ENCODE measurements around the gene ST6GAL2.

Gene ST6GAL2, protein sequence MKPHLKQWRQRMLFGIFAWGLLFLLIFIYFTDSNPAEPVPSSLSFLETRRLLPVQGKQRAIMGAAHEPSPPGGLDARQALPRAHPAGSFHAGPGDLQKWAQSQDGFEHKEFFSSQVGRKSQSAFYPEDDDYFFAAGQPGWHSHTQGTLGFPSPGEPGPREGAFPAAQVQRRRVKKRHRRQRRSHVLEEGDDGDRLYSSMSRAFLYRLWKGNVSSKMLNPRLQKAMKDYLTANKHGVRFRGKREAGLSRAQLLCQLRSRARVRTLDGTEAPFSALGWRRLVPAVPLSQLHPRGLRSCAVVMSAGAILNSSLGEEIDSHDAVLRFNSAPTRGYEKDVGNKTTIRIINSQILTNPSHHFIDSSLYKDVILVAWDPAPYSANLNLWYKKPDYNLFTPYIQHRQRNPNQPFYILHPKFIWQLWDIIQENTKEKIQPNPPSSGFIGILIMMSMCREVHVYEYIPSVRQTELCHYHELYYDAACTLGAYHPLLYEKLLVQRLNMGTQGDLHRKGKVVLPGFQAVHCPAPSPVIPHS

GRCh38 chr2:106885971-106886915, at the start of gene ST6GAL2:
ST6GAL2 (minus strand) TSS chr2:106886167; CDS start chr2:106843977, 42,190 bp downstream.
- peak; percentile 12 for DNase-seq (ENCODE audit: low spot score)

DNA sequence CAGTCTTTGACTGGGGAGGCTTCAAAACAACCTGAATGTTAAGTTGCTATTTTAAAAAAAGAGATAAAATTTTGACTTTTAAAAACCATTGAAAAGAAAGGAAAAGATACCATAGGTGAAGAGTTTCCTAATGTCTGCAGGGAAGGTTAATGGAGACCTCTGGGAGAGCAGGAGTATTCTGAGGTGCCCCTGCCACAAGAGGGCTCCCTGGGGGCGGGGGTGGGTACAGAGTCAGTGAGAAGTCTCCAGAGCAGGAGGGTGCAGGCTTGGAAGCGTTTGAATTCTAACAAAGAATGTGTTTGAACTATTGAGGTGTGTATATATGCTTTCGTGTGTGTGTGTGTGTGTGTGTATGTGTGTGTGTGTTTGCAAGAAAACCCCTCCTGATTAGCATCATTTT, 46.7 kb upstream of the ST6GAL2 start:
- DNase-seq (ENCODE audit: low spot score) = no peak

- no peak for DNase-seq (ENCODE audit: low spot score)
Observed at GRCh38 chr2:106931717-106932335, 45.9 kb upstream of the ST6GAL2 start.

GRCh38 chr2:106921451-106921850, 35.5 kb upstream of the ST6GAL2 start:
- no peak for DNase-seq (ENCODE audit: low spot score)

DNA sequence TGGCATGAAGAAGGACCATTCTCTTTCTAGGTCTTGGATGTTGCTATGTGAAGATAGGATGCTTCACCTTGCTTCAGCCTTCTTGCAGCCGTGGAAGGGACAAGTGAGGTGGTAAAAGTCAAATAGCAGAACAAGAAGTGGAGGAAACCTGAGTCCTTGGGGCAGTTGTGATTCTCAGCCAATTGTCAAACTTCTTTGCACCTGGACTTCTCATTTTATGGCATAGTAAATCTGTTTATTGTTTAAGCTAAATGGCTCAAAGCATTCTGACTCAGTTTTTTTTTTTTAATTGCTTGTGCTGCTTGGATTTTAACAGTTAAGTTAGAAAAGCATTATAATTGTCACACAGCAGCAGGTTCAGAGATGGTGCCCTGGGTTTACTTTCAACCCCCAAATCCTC, 33.0 kb upstream of the ST6GAL2 start:
- no peak for DNase-seq (ENCODE audit: low spot score)

DNA sequence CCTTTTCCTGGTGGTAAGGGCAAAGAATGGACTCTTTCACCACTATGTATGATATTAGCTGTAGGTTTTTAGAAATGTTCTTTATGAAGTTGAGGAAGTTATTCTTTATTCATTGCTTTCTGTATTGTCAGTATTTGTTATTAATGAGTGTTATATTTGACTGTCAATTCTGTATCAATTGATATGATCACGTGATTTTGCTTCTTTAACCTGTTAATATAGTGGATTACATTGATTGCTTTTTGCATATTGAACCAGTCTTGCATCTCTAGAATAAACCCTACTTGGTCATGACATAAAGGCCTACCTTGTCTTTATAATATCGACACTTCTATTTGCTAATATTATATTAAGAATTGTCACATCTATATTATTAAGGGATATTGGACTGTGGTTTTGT, 18.3 kb upstream of the ST6GAL2 start:
- no peak for DNase-seq (ENCODE audit: low spot score)

GRCh38 chr2:106899786-106900530, 14.0 kb upstream of the ST6GAL2 start:
- no peak for DNase-seq (ENCODE audit: low spot score)

GRCh38 chr2:106894545-106894944, 8.6 kb upstream of the ST6GAL2 start:
- no peak for DNase-seq (ENCODE audit: low spot score)

GRCh38 chr2:106892048-106892447, 6.1 kb upstream of the ST6GAL2 start:
- no peak for DNase-seq (ENCODE audit: low spot score)

- DNase-seq (ENCODE audit: low spot score) = no peak
Observed at GRCh38 chr2:106890606-106891005, 4.6 kb upstream of the ST6GAL2 start.

- DNase-seq (ENCODE audit: low spot score) = peak; percentile 9
Observed at GRCh38 chr2:106886916-106887758, 1.2 kb upstream of the ST6GAL2 start.

GRCh38 chr2:106885329-106885728, 638 bp downstream of the ST6GAL2 start:
- peak; percentile 5 for DNase-seq (ENCODE audit: low spot score)

- no peak for DNase-seq (ENCODE audit: low spot score)
Observed at GRCh38 chr2:106882673-106883072, 3.3 kb downstream of the ST6GAL2 start.

DNA sequence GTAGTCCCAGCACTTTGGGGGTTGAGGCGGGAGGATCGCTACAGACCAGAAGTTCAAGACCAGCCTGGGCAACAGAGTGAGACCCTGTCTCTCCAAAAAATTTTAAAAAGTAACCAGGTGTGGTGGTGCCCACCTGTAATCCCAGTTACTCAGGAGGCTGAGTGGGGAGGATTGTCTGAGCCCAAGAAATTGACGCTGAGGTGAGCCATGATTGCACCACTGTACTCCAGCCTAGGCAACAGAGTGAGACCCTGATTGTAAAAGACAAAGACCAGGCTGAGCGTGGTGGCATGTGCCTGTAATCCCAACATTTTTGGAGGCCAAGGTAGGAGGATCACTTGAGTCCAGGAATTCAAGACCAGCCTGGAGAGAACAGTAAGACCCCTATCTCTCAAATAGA, 7.8 kb downstream of the ST6GAL2 start:
- DNase-seq (ENCODE audit: low spot score) = no peak

DNA sequence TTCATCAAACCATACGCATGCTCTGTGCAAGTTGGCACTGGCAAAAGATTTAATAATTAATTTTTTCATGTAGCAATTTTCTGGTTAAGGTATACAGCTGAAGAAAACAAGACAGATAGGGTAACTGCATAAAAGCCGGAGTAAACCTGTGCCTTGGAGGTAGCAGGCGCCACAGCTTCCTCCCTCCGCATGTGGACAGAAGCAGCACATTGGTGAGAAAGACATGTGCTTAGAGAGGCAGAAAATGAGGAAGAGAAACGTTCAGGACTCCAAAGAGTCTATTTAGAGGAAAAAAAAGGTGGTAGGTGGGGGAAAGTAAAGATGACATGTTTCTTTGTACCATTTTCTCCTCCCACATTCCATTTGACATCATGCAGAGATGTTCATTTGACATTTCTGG, 9.3 kb downstream of the ST6GAL2 start:
- no peak for DNase-seq (ENCODE audit: low spot score)

GRCh38 chr2:106869512-106870275, 16.3 kb downstream of the ST6GAL2 start:
- DNase-seq (ENCODE audit: low spot score) = no peak

DNA sequence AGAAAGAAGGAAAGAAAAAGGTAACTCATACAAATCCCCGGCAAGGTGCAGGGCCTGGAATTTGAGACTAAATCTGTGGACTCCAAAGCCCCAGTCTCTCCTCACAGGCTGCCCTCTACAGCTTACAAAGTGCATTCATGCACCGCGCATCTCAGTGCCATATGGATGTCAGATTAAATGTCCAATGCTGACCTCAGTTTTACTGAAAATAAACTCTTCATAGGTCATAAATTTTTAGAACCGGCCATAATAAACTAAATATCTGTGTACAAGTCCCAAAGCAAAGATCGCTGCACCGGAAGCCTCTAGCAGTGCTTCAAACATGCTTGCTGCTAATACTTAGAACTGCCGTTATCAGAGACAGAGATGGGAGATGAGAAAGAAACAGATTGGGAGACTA, 17.7 kb downstream of the ST6GAL2 start:
- DNase-seq (ENCODE audit: low spot score) = no peak

GRCh38 chr2:106867196-106867953, 18.6 kb downstream of the ST6GAL2 start:
- no peak for DNase-seq (ENCODE audit: low spot score)

DNA sequence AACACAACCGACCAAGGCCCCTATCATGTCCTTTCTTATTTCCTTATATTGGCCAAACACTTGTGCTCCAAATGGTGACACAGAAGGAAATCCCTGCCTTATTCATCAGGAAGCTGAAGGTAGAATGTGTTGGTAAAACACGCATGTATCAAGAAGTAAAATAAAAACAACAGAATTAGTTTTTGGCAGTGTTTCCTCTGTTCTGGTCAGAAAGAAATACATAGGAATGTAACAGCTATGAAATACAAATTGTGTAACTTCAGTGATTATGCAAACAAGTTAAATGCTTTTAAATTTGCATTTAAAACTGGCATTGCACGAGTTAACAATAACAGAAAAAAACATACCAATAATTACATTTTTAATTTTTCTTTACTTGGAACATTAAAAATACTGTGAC, 19.3 kb downstream of the ST6GAL2 start:
- no peak for DNase-seq (ENCODE audit: low spot score)
